GM12891 (cell line): Measurements from ENCODE around the gene INSIG2. TPM values are rescaled to one million over a fixed set of nuclear protein-coding genes. Genes with fewer than 3 reads are reported as not detected.

Source experiments
- DNase-seq: peaks from one replicate; pipeline ENCODE4 v3.0.0; 2011; ENCODE audit warnings: low spot score; ENCODE audit not compliant: insufficient read length
- FAIRE-seq: peaks from 2 replicates; lab custom pipeline; 2011; peaks lifted over from hg19 to GRCh38; lab: Jason Lieb, UNC
- PAX5 ChIP-seq: IDR thresholded peaks from 2 replicates; pipeline ENCODE4 v1.6.1; 2011; ENCODE audit warnings: low read length, moderate library complexity, mild to moderate bottlenecking; ENCODE audit not compliant: insufficient read depth, severe bottlenecking
- POLR2A ChIP-seq: IDR thresholded peaks from 2 replicates; pipeline ENCODE4 v1.6.1; 2011; ENCODE audit warnings: low read depth, low read length, control low read depth
- POLR2AphosphoS5 ChIP-seq: IDR thresholded peaks from 2 replicates; pipeline ENCODE4 v1.6.1; 2011; ENCODE audit warnings: low read depth, low read length, control low read depth
- POU2F2 ChIP-seq: IDR thresholded peaks from 2 replicates; pipeline ENCODE4 v1.6.1; 2011; ENCODE audit warnings: low read depth, mild to moderate bottlenecking, control low read depth, low read length, moderate library complexity
- SPI1 ChIP-seq: IDR thresholded peaks from 2 replicates; pipeline ENCODE4 v1.6.1; 2011; ENCODE audit warnings: low read depth, low read length, control low read depth
- TAF1 ChIP-seq: IDR thresholded peaks from 2 replicates; pipeline ENCODE4 v1.6.1; 2011; ENCODE audit warnings: low read depth, low read length, control low read depth
- polyA plus RNA-seq: library from polyadenylated mRNA; unstranded; fragments of >200 nt; gene quantifications from one replicate; pipeline ENCODE4 v1.2.1, GENCODE V29; 2012; ENCODE audit warnings: low read depth, missing spikeins, inconsistent platforms; ENCODE audit not compliant: missing spikeins

The INSIG2 gene
- polyA plus RNA-seq = 33.3 TPM

GRCh38 chr2:118088051-118089024 lies at the start of gene INSIG2:
Gene INSIG2 (plus strand): TSS chr2:118088471. CDS start chr2:118096557, 8,086 bp downstream.
- FAIRE-seq (peak; percentile 99), DNase-seq (peak; percentile 69)
- TF ChIP-seq SPI1 (0 out of 2 replicates have a peak, but pooled peaks have one; percentile 23), PAX5 (no peak), POLR2AphosphoS5 (no peak), TAF1 (peak; percentile 36; the same call in 1 of the 2 replicates), POLR2A (peak; percentile 38; the same call in 1 of the 2 replicates)

DNA sequence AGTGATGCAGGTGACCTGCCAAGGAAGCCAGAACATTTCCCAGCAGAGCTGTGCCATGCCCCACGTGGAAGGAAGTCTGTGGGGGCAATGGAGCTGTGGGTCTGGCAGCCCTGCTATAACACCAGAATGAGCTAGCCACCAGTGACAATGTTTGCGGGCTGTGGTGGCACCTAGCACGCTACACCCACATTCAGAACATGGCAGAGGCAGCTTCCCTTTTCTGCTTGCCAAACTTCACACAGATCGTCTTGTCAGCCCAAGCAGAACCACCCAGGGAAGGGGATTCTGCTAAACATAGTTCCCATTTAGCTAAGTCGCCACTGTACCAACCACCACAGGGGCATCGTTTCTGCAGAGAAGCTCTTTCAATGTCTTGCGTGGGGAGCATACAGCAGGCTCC lies 47.4 kb upstream of the INSIG2 start:
- FAIRE-seq (no peak), DNase-seq (no peak)
- no peak for TF ChIP-seq POLR2A
- no peak for TF ChIP-seq POU2F2
- no peak for TF ChIP-seq PAX5
- TF ChIP-seq POLR2AphosphoS5 = no peak
- no peak for TF ChIP-seq SPI1
- no peak for TF ChIP-seq TAF1

- TF ChIP-seq PAX5 (no peak), POU2F2 (no peak), POLR2A (no peak), TAF1 (no peak)
Measured at GRCh38 chr2:118044103-118044716, 44.1 kb upstream of the INSIG2 start.

GRCh38 chr2:118044854-118045253 lies 43.4 kb upstream of the INSIG2 start:
- TF ChIP-seq POLR2A (no peak), PAX5 (no peak), POU2F2 (no peak), SPI1 (no peak), POLR2AphosphoS5 (no peak), TAF1 (no peak)
- DNase-seq (no peak), FAIRE-seq (no peak)

More at GRCh38 chr2:118044103-118044716, 44.1 kb upstream of the INSIG2 start:
- FAIRE-seq (no peak), DNase-seq (no peak)

GRCh38 chr2:118045286-118045685 lies 43.0 kb upstream of the INSIG2 start:
- FAIRE-seq (no peak), DNase-seq (no peak)
- TF ChIP-seq TAF1 (no peak), POU2F2 (no peak), PAX5 (no peak), SPI1 (no peak), POLR2A (no peak), POLR2AphosphoS5 (no peak)

DNA sequence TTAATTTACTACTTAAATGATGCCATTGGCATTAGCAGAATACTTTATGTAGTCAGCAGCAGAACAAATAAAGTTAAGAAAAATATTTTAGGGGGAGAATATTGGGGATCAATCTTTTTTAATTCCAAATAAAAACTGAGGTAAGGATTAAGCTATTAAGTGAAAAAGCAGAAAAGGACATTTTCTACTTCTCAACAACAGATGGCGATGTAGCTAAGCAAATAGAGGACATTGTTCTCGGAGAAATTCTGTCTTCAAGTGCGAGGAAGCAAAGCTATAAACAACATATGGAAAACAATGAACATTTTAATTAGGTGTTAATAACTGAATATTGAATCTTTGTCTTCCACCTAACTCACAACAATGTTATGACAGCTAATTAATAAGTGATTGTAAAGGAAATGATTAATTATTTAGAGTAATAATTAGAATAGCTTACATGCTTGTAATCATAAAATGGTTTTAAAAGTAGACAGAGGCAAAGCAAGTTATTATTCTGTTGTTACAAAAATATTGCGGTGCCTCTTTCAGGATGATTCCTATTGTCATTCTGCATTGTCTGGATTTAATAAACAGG lies 41.5 kb upstream of the INSIG2 start:
- DNase-seq (no peak), FAIRE-seq (peak; percentile 78)
- TF ChIP-seq PAX5 (no peak), POLR2A (no peak), POU2F2 (no peak)

GRCh38 chr2:118047380-118047826 lies 40.9 kb upstream of the INSIG2 start:
- FAIRE-seq (no peak), DNase-seq (no peak)
- TF ChIP-seq POLR2A = no peak
- TF ChIP-seq POU2F2 = no peak
- TF ChIP-seq TAF1 = no peak
- TF ChIP-seq SPI1 = no peak
- no peak for TF ChIP-seq PAX5
- TF ChIP-seq POLR2AphosphoS5 = no peak

DNA sequence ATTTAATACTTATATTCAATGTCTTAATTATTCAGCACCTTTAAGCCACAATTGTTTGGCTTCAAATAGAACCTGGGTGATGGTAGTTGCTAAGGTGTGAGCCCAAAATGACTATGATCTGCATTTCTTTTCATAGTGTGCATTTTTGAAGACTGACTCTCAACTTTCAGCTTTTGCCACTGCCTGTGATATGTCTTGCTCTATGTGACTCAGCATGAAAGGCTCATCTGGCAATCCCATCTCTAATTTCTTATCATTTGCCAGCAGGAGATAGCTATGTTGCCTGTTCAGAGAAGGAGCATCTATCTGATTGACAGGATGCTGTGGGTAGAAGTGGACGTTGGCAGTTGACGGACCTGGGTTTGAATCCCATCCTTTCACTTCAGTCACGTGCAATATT lies 39.9 kb upstream of the INSIG2 start:
- DNase-seq = no peak

GRCh38 chr2:118049140-118049815 lies 39.0 kb upstream of the INSIG2 start:
- DNase-seq (no peak), FAIRE-seq (peak; percentile 5)
- TF ChIP-seq SPI1 (no peak), POLR2A (no peak), POLR2AphosphoS5 (no peak), TAF1 (no peak)

More for the DNA sequence above, 39.9 kb upstream of the INSIG2 start:
- FAIRE-seq = no peak
- TF ChIP-seq POLR2AphosphoS5 (no peak), TAF1 (no peak), POLR2A (no peak)
